Spleen (tissue), 11 donors: ENCODE data around the gene SLC15A5. TPM values are rescaled to one million over a fixed set of nuclear protein-coding genes. Genes with fewer than 3 reads are reported as not detected.

Experiments used
- DNase-seq: peaks from one replicate; pipeline ENCODE4 v3.0.0-alpha.2; 2020
- H3K27ac ChIP-seq, 8 donors: fragments of 200-600 bp; sonication (generic) in 7 of 8; 1 replicate in 4 of 8; 2 replicates in 4 of 8; pipeline versions ENCODE4 v1.5.0 to v1.8.0; 2016 to 2021; ENCODE audit warnings: inconsistent platforms in 4 of 8, mild to moderate bottlenecking in 4 of 8, moderate library complexity in 1 of 8
- H3K27me3 ChIP-seq, 7 donors: fragments of 200-600 bp; sonication (generic) in 6 of 7; replicated peaks in 1 of 7; 1 replicate in 4 of 7; 2 replicates in 3 of 7; pipeline versions ENCODE4 v1.5.0 to v1.8.0; 2016 to 2021; ENCODE audit warnings: inconsistent platforms in 3 of 7, mild to moderate bottlenecking in 1 of 7
- H3K36me3 ChIP-seq, 6 donors: fragments of 200-600 bp; sonication (generic) in 5 of 6; 1 replicate in 4 of 6; 2 replicates in 2 of 6; pipeline versions ENCODE4 v1.5.0 to v1.8.0; 2016 to 2021; ENCODE audit warnings: inconsistent platforms in 2 of 6
- H3K4me1 ChIP-seq, 6 donors: fragments of 200-600 bp; sonication (generic) in 5 of 6; 1 replicate in 3 of 6; 2 replicates in 3 of 6; pipeline versions ENCODE4 v1.5.0 to v1.8.0; 2016 to 2021; ENCODE audit warnings: inconsistent platforms in 3 of 6
- H3K4me3 ChIP-seq, 8 donors: fragments of 200-600 bp; sonication (generic) in 7 of 8; 1 replicate in 4 of 8; 2 replicates in 4 of 8; pipeline versions ENCODE4 v1.5.0 to v1.8.0; 2016 to 2021; ENCODE audit warnings: inconsistent platforms in 4 of 8, mild to moderate bottlenecking in 4 of 8, moderate library complexity in 2 of 8
- H3K9me3 ChIP-seq, 8 donors: fragments of 200-600 bp; sonication (generic) in 7 of 8; 1 replicate in 4 of 8; 2 replicates in 4 of 8; pipeline versions ENCODE4 v1.5.0 to v1.8.0; 2016 to 2021; ENCODE audit warnings: inconsistent platforms in 4 of 8
- POLR2A ChIP-seq, 3 donors: fragments of 450-650 bp; IDR thresholded peaks; one replicate each; pipeline ENCODE4 v1.5.1; 2017; ENCODE audit warnings: antibody characterized with exemption in 3 of 3, mild to moderate bottlenecking in 1 of 3
- POLR2AphosphoS5 ChIP-seq, 3 donors: sonication (generic); formaldehyde crosslinking; IDR thresholded peaks; one replicate each; pipeline ENCODE4 v1.5.1; 2017; ENCODE audit warnings: antibody characterized with exemption in 3 of 3
- WGBS, 5 donors: extraction: QIAGEN DNeasy Blood & Tissue Kit in 3 of 5; methylation state at CpG; one replicate each; pipeline versions ENCODE4 v1.1.5 to v1.1.7; 2013 to 2018; 5-methylcytosine and 5-hydroxymethylcytosine counted together
- intact Hi-C: fragments of 100-400 bp; cut with DNase I; formaldehyde crosslinking; loops from one replicate; pipeline ENCODE4 v1.15.0; 2023; ENCODE audit warnings: low total_unique reads
- polyA plus RNA-seq, 3 donors: library from polyadenylated mRNA; stranded (reverse); fragments of 200-250 nt; gene quantifications; one replicate each; pipeline ENCODE4 v1.2.1, GENCODE V29; 2013
- total RNA-seq, 7 donors: library from RNA; depleted of rRNA in 3 of 7; stranded (reverse); fragments of >200 nt in 3 of 7; fragmentation: NEBNext Ultra II Directional in 4 of 7; extraction: Animal tissue kit (Norgen Biotek cat#: 25700) in 4 of 7; gene quantifications; one replicate each; pipeline versions ENCODE4 v1.1.0 to v1.2.1, GENCODE V29; 2016 to 2021
- TF ChIP-seq, protein P1 (sequence below), 11 experiments: fragments of 200-600 bp in 7 of 11; fragments of 450-650 bp in 4 of 11; sonication (generic) in 4 of 11; IDR thresholded peaks in 8 of 11; conservative IDR thresholded peaks in 3 of 11; 1 replicate in 7 of 11; 2 replicates in 4 of 11; pipeline versions ENCODE4 v1.4.0 to v1.8.0; 2016 to 2021; ENCODE audit warnings: antibody characterized with exemption in 11 of 11, inconsistent platforms in 4 of 11, mild to moderate bottlenecking in 1 of 11
- donor health status: healthy with polysubstance abuse.
- donor health status: DM: no; HTN: no; CAD: no; lungs with moderate emphysema.
- donor health status: DM: no; HTN: no; CAD: no.
- donor health status: Bipolar disorder and iron deficiency.
- donor health status: healthy.
- donor health status: DM: no; HTN: no; CAD: no.
- donor health status: DM: yes; HTN: yes; CAD: no.

SLC15A5 gene
- total and polyA plus RNA-seq, 10 donors: not detected

GRCh38 chr12:16297521-16297920, 20.0 kb upstream of the SLC15A5 start:
- Histone ChIP-seq H3K27me3 (no peaks in the 10 kb centered on the region), H3K4me1 (no peaks in the 10 kb centered on the region), H3K36me3 (no peaks in the 10 kb centered on the region), H3K9me3 (no peaks in the 10 kb centered on the region), H3K27ac (no peak overlapping the region), H3K4me3 (no peak overlapping the region)
- WGBS, 5 donors: 48 to 72% (median 55%) methylated on average over 1 of the region's 1 CpG
- intact Hi-C loops: no loop called here
- no peak for DNase-seq
- TF ChIP-seq POLR2A (IDR thresholded peaks at IDR 0.05) (no peak), POLR2AphosphoS5 (IDR thresholded peaks at IDR 0.05) (no peak)
- TF ChIP-seq, protein P1, sequence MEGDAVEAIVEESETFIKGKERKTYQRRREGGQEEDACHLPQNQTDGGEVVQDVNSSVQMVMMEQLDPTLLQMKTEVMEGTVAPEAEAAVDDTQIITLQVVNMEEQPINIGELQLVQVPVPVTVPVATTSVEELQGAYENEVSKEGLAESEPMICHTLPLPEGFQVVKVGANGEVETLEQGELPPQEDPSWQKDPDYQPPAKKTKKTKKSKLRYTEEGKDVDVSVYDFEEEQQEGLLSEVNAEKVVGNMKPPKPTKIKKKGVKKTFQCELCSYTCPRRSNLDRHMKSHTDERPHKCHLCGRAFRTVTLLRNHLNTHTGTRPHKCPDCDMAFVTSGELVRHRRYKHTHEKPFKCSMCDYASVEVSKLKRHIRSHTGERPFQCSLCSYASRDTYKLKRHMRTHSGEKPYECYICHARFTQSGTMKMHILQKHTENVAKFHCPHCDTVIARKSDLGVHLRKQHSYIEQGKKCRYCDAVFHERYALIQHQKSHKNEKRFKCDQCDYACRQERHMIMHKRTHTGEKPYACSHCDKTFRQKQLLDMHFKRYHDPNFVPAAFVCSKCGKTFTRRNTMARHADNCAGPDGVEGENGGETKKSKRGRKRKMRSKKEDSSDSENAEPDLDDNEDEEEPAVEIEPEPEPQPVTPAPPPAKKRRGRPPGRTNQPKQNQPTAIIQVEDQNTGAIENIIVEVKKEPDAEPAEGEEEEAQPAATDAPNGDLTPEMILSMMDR (IDR thresholded peaks at IDR 0.05 in 8 of 11, conservative IDR thresholded peaks at IDR 0.05 in 3 of 11): no peak

DNA sequence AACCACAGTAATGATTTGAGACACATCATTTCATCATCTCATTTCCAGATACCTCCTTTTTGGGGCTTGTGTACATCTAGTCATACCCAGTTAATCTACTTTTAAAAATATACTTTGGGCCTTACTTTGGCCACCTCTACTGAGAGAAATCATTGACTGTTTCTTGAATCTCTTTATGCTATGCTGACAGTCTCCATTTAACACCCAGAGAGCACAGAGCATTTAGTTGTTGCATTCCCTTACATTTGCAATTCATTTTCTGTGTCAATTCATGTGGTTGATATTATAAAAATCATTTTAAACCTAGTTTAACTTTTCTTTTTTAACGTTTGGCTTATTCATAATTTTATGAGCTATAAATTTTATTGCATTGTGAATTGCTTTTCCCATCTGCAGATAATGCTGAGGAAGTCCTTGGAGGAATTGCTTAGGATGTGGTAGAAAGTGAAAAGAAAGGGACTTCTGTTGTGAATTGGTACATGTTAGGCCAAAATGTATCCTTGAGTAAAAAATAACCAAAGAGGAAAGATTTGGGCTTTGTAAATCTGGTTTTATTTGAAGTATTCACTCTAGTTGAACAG, 17.0 kb upstream of the SLC15A5 start:
- Histone ChIP-seq H3K27me3 (no peaks in the 10 kb centered on the region), H3K27ac (no peak overlapping the region), H3K4me3 (no peak overlapping the region), H3K36me3 (no peaks in the 10 kb centered on the region), H3K4me1 (no peaks in the 10 kb centered on the region), H3K9me3 (no peaks in the 10 kb centered on the region)
- intact Hi-C loops: no loop called here
- TF ChIP-seq POLR2A (IDR thresholded peaks at IDR 0.05) (no peak), POLR2AphosphoS5 (IDR thresholded peaks at IDR 0.05) (no peak)
- TF ChIP-seq, protein P1 (IDR thresholded peaks at IDR 0.05 in 8 of 11, conservative IDR thresholded peaks at IDR 0.05 in 3 of 11): no peak
- no peak for DNase-seq
- WGBS, 5 donors: 22 to 51% (median 38%) methylated on average over 1 of the region's 1 CpG

DNA sequence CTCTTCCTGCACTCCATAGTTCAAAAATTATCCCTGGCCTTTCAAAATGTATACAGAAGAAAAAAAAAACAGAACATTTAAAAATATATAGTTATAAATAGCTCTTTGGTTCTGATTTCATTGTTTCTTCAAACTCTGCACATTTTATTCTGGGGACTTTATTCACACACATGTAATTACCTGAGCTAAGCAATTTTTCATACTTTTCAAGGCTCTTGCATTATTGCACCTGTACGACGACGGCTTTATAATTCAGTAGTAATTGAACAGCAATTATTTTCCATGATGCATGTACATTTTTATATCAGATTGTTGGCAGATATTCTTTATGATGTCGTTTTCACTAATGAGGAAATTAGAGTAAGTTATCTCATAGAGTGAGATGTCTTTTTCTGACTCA, 13.5 kb upstream of the SLC15A5 start:
- intact Hi-C loops: no loop called here
- Histone ChIP-seq H3K36me3 (no peaks in the 10 kb centered on the region), H3K4me1 (no peaks in the 10 kb centered on the region), H3K27ac (no peak overlapping the region), H3K4me3 (no peak overlapping the region), H3K27me3 (no peaks in the 10 kb centered on the region), H3K9me3 (peaks cover 0 to 4% (median 0%) of the 10 kb centered on the region in 8 donors)
- WGBS, 5 donors: 80 to 86% (median 82%) methylated on average over 4 of the region's 4 CpGs
- TF ChIP-seq POLR2A (IDR thresholded peaks at IDR 0.05): no peak
- TF ChIP-seq, protein P1 (IDR thresholded peaks at IDR 0.05 in 8 of 11, conservative IDR thresholded peaks at IDR 0.05 in 3 of 11): no peak
- TF ChIP-seq POLR2AphosphoS5 (IDR thresholded peaks at IDR 0.05): no peak
- no peak for DNase-seq

GRCh38 chr12:16285586-16285985, 8.1 kb upstream of the SLC15A5 start:
- Histone ChIP-seq H3K4me3 (no peak overlapping the region), H3K4me1 (no peaks in the 10 kb centered on the region), H3K36me3 (no peaks in the 10 kb centered on the region), H3K27ac (no peak overlapping the region), H3K27me3 (no peaks in the 10 kb centered on the region), H3K9me3 (peaks cover 0 to 4% (median 0%) of the 10 kb centered on the region in 8 donors)
- no peak for TF ChIP-seq POLR2A (IDR thresholded peaks at IDR 0.05)
- WGBS, 5 donors: 90 to 95% (median 93%) methylated on average over 3 of the region's 3 CpGs
- DNase-seq: no peak
- intact Hi-C loops: no loop called here

GRCh38 chr12:16282978-16283377, 5.5 kb upstream of the SLC15A5 start:
- WGBS, 5 donors: 43 to 65% (median 54%) methylated on average over 2 of the region's 2 CpGs
- Histone ChIP-seq H3K4me3 (no peak overlapping the region), H3K9me3 (peaks cover 0 to 9% (median 0%) of the 10 kb centered on the region in 8 donors), H3K4me1 (no peaks in the 10 kb centered on the region), H3K36me3 (no peaks in the 10 kb centered on the region), H3K27me3 (no peaks in the 10 kb centered on the region), H3K27ac (no peak overlapping the region)
- TF ChIP-seq POLR2AphosphoS5 (IDR thresholded peaks at IDR 0.05) (no peak), POLR2A (IDR thresholded peaks at IDR 0.05) (no peak)
- intact Hi-C loops: no loop called here
- DNase-seq: no peak
